ENCODE measurements around the gene GABBR2.

DNA sequence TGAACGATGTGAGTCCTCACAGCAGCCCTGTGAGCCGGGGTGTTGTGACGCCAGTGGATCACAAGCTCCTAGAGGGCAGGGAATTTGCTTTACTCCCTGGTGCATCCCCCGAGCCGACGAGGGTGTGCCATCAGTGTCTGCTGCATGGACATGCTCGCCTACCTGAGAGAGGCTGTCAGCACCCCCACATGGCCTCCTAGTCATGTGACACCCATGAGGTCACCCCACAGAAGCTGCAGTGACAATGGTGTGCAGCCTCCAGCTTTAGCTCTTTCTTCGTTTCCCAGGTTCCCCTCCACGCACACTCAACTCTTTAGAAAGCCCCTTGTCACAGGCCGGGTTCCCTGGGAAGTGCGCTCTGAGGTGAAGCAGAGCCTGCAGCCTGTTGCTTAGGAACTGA is 19.8 kb upstream of the GABBR2 start:
- no peak for TF ChIP-seq KDM1A (IDR thresholded peaks at IDR 0.05; ENCODE audit: borderline replicate concordance, low read length)
- no peak for TF ChIP-seq POLR2AphosphoS5 (IDR thresholded peaks at IDR 0.05; ENCODE audit: low read depth, low read length)
- TF ChIP-seq, protein P1, sequence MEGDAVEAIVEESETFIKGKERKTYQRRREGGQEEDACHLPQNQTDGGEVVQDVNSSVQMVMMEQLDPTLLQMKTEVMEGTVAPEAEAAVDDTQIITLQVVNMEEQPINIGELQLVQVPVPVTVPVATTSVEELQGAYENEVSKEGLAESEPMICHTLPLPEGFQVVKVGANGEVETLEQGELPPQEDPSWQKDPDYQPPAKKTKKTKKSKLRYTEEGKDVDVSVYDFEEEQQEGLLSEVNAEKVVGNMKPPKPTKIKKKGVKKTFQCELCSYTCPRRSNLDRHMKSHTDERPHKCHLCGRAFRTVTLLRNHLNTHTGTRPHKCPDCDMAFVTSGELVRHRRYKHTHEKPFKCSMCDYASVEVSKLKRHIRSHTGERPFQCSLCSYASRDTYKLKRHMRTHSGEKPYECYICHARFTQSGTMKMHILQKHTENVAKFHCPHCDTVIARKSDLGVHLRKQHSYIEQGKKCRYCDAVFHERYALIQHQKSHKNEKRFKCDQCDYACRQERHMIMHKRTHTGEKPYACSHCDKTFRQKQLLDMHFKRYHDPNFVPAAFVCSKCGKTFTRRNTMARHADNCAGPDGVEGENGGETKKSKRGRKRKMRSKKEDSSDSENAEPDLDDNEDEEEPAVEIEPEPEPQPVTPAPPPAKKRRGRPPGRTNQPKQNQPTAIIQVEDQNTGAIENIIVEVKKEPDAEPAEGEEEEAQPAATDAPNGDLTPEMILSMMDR (IDR thresholded peaks at IDR 0.05; ENCODE audit: control extremely low read depth in 1 of 3, insufficient read depth in 1 of 3, low read depth in 1 of 3, low read length in 3 of 3), result no peak
- TF ChIP-seq POLR2A (IDR thresholded peaks at IDR 0.05; ENCODE audit: control extremely low read depth in 1 of 2, low read depth in 2 of 2, low read length in 2 of 2), result no peak
- TF ChIP-seq TAF7 (optimal IDR thresholded peaks at IDR 0.05; ENCODE audit: borderline replicate concordance, low read depth, low read length), result no peak
- TF ChIP-seq RFX5 (IDR thresholded peaks at IDR 0.05; ENCODE audit: borderline replicate concordance, low read depth, low read length), result no peak
- TF ChIP-seq ASH2L (IDR thresholded peaks at IDR 0.05; ENCODE audit: low read length), result no peak
- TF ChIP-seq, protein P2, sequence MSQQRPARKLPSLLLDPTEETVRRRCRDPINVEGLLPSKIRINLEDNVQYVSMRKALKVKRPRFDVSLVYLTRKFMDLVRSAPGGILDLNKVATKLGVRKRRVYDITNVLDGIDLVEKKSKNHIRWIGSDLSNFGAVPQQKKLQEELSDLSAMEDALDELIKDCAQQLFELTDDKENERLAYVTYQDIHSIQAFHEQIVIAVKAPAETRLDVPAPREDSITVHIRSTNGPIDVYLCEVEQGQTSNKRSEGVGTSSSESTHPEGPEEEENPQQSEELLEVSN (IDR thresholded peaks at IDR 0.05), result no peak
- no peak for TF ChIP-seq CBX8 (IDR thresholded peaks at IDR 0.05; ENCODE audit: borderline replicate concordance, low read depth, low read length)
- TF ChIP-seq NRF1 (IDR thresholded peaks at IDR 0.05; ENCODE audit: low read depth, low read length), result no peak
- no peak for TF ChIP-seq FOSL1 (IDR thresholded peaks at IDR 0.05; ENCODE audit: insufficient read depth, low read depth, low read length)
- no peak for TF ChIP-seq JUND (IDR thresholded peaks at IDR 0.05; ENCODE audit: low read length)

Measured in H1 (cell line).